ENCODE data around the gene GRIN2D.

GRCh38 chr19:48350856-48351255 lies 42.6 kb upstream of the GRIN2D start:
- no peak for TF ChIP-seq CTCF (IDR thresholded peaks at IDR 0.05)
- TF ChIP-seq ZFX (IDR thresholded peaks at IDR 0.05; ENCODE audit: borderline replicate concordance): no peak

All from 22Rv1 (cell line).